IMR-90 (cell line): Measurements from ENCODE around the gene TCF3.

Source experiments
- CEBPB ChIP-seq: IDR thresholded peaks from 2 replicates; pipeline ENCODE4 v1.6.1; 2012; ENCODE audit warnings: low read depth, low read length, improper control_type of control experiment
- CHD1 ChIP-seq: IDR thresholded peaks from 2 replicates; pipeline ENCODE4 v1.6.1; 2012; ENCODE audit warnings: low read depth, low read length, improper control_type of control experiment
- CTCF ChIP-seq: conservative IDR thresholded peaks from 2 replicates; pipeline ENCODE4 v1.5.1; 2012; ENCODE audit warnings: mild to moderate bottlenecking, low read depth, low read length, improper control_type of control experiment
- ELK1 ChIP-seq: fragments of 150-350 bp; IDR thresholded peaks from 2 replicates; pipeline ENCODE4 v1.6.1; 2016; ENCODE audit warnings: low read depth, mild to moderate bottlenecking, low read length, moderate library complexity, borderline replicate concordance
- FOS ChIP-seq: fragments of 150-350 bp; IDR thresholded peaks from 2 replicates; pipeline ENCODE4 v1.6.1; 2016; ENCODE audit warnings: low read depth, low read length
- MAFK ChIP-seq: IDR thresholded peaks from 2 replicates; pipeline ENCODE4 v1.6.1; 2012; ENCODE audit warnings: low read depth, low read length, improper control_type of control experiment
- MXI1 ChIP-seq: IDR thresholded peaks from 2 replicates; pipeline ENCODE4 v1.6.1; 2012; ENCODE audit warnings: low read depth, mild to moderate bottlenecking, low read length, moderate library complexity, borderline replicate concordance
- NFE2L2 ChIP-seq: fragments of 150-350 bp; IDR thresholded peaks from 2 replicates; pipeline ENCODE4 v1.6.1; 2016; ENCODE audit warnings: low read depth, mild to moderate bottlenecking, low read length
- POLR2A ChIP-seq: IDR thresholded peaks from 2 replicates; pipeline ENCODE4 v1.6.1; 2012; ENCODE audit warnings: mild to moderate bottlenecking, low read depth, low read length
- RFX5 ChIP-seq: IDR thresholded peaks from 2 replicates; pipeline ENCODE4 v1.8.0; 2012; ENCODE audit warnings: low read depth, mild to moderate bottlenecking, low read length, moderate library complexity
- SMC3 ChIP-seq: fragments of 150-350 bp; IDR thresholded peaks from 2 replicates; pipeline ENCODE4 v1.6.1; 2016; ENCODE audit warnings: low read depth, mild to moderate bottlenecking, antibody characterized with exemption, low read length, moderate library complexity
- USF2 ChIP-seq: fragments of 150-350 bp; IDR thresholded peaks from 2 replicates; pipeline ENCODE4 v1.6.1; 2017; ENCODE audit warnings: mild to moderate bottlenecking, antibody characterized with exemption, low read length, low read depth

- TF ChIP-seq CTCF = no peak
- no peak for TF ChIP-seq POLR2A
- no peak for TF ChIP-seq CEBPB
- TF ChIP-seq MAFK = no peak
- TF ChIP-seq SMC3 = no peak
- no peak for TF ChIP-seq RFX5
- no peak for TF ChIP-seq USF2
- TF ChIP-seq MXI1 = no peak
- no peak for TF ChIP-seq FOS
- no peak for TF ChIP-seq NFE2L2
- no peak for TF ChIP-seq ELK1
- TF ChIP-seq CHD1 = no peak
These were observed 21.6 kb downstream of the TCF3 start for GRCh38 chr19:1630811-1631210.
